ENCODE results near the gene LMO4.

DNA sequence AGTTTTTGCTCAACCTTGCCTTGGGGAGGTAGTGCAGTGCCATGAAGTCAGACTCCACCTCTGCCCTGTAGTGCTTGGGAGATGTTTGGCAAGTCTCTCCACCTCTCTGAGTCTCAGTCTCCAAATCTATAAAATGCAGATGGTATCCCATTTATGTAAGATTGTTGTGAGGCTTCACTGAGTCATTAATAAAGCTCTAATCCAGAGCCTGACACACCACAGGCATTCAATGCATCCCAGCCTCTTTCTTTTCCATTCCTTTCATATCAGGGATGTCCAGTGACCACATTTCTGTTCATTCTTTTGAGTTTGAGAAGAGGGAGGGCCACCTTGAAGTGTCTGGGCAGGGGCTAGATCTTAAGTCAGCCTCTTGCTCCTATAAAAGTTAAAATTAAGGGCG is 37.6 kb upstream of the LMO4 start:
- TF ChIP-seq, protein P1, sequence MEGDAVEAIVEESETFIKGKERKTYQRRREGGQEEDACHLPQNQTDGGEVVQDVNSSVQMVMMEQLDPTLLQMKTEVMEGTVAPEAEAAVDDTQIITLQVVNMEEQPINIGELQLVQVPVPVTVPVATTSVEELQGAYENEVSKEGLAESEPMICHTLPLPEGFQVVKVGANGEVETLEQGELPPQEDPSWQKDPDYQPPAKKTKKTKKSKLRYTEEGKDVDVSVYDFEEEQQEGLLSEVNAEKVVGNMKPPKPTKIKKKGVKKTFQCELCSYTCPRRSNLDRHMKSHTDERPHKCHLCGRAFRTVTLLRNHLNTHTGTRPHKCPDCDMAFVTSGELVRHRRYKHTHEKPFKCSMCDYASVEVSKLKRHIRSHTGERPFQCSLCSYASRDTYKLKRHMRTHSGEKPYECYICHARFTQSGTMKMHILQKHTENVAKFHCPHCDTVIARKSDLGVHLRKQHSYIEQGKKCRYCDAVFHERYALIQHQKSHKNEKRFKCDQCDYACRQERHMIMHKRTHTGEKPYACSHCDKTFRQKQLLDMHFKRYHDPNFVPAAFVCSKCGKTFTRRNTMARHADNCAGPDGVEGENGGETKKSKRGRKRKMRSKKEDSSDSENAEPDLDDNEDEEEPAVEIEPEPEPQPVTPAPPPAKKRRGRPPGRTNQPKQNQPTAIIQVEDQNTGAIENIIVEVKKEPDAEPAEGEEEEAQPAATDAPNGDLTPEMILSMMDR (conservative IDR thresholded peaks at IDR 0.05; ENCODE audit: low read depth in 2 of 2): no peak
- TF ChIP-seq CREB1 (CRISPR knock-in tag; IDR thresholded peaks at IDR 0.05; ENCODE audit: low read depth): no peak
- no peak for TF ChIP-seq JUNB (IDR thresholded peaks at IDR 0.05; ENCODE audit: unreplicated experiment)
- no peak for TF ChIP-seq EZH2 (IDR thresholded peaks at IDR 0.05; ENCODE audit: low read depth, unreplicated experiment)
- TF ChIP-seq, protein P2, sequence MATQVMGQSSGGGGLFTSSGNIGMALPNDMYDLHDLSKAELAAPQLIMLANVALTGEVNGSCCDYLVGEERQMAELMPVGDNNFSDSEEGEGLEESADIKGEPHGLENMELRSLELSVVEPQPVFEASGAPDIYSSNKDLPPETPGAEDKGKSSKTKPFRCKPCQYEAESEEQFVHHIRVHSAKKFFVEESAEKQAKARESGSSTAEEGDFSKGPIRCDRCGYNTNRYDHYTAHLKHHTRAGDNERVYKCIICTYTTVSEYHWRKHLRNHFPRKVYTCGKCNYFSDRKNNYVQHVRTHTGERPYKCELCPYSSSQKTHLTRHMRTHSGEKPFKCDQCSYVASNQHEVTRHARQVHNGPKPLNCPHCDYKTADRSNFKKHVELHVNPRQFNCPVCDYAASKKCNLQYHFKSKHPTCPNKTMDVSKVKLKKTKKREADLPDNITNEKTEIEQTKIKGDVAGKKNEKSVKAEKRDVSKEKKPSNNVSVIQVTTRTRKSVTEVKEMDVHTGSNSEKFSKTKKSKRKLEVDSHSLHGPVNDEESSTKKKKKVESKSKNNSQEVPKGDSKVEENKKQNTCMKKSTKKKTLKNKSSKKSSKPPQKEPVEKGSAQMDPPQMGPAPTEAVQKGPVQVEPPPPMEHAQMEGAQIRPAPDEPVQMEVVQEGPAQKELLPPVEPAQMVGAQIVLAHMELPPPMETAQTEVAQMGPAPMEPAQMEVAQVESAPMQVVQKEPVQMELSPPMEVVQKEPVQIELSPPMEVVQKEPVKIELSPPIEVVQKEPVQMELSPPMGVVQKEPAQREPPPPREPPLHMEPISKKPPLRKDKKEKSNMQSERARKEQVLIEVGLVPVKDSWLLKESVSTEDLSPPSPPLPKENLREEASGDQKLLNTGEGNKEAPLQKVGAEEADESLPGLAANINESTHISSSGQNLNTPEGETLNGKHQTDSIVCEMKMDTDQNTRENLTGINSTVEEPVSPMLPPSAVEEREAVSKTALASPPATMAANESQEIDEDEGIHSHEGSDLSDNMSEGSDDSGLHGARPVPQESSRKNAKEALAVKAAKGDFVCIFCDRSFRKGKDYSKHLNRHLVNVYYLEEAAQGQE (IDR thresholded peaks at IDR 0.05; ENCODE audit: unreplicated experiment): no peak
- TF ChIP-seq POLR2AphosphoS5 (IDR thresholded peaks at IDR 0.05; ENCODE audit: low read depth): no peak
- no peak for TF ChIP-seq EZH2phosphoT487 (IDR thresholded peaks at IDR 0.05; ENCODE audit: unreplicated experiment)

All from GM23338 (cell line).